ENCODE data around the gene ASPDH. TPM values are rescaled to one million over a fixed set of nuclear protein-coding genes. Genes with fewer than 3 reads are reported as not detected.

The ASPDH gene
- total and polyA plus RNA-seq, 2 donors (not counting 3 experiments of a cell fraction or from before 2014, with no cell fraction given) = not detected

- H2AFZ ChIP-seq (ENCODE audit: low read depth, low read length) = no peak overlapping the region
- no peaks in the 10 kb centered on the region for H3K27me3 ChIP-seq (ENCODE audit: control insufficient read depth in 2 of 2, insufficient read depth in 2 of 2, low read length in 2 of 2)
- no peaks in the 10 kb centered on the region for H4K20me1 ChIP-seq (replicated peaks; ENCODE audit: control insufficient read depth, extremely low read depth, insufficient read depth, low read length)
- intact Hi-C loops (cut with micrococcal nuclease) (no loop called here), dilution Hi-C loops (cut with MboI; ENCODE audit: extremely low pct_ligation_motif_present, low sequenced_read_pairs) (no loop called here)
- H3K9ac ChIP-seq (replicated peaks; ENCODE audit: extremely low read depth, insufficient read depth, low read length) = no peak overlapping the region
- H3K4me3 ChIP-seq (replicated peaks in 1 of 3; ENCODE audit: insufficient read depth in 1 of 3, low read depth in 1 of 3, low read length in 3 of 3) = no peak overlapping the region
- TF ChIP-seq FOS (IDR thresholded peaks at IDR 0.05; ENCODE audit: borderline replicate concordance, insufficient read depth, low read length) (no peak), POLR2AphosphoS5 (IDR thresholded peaks at IDR 0.05; ENCODE audit: insufficient read depth, low read depth, low read length) (no peak), POLR2A (IDR thresholded peaks at IDR 0.05; ENCODE audit: low read depth, low read length) (no peak), MYC (IDR thresholded peaks at IDR 0.05; ENCODE audit: low read depth, low read length) (no peak)
- TF ChIP-seq, protein P1, sequence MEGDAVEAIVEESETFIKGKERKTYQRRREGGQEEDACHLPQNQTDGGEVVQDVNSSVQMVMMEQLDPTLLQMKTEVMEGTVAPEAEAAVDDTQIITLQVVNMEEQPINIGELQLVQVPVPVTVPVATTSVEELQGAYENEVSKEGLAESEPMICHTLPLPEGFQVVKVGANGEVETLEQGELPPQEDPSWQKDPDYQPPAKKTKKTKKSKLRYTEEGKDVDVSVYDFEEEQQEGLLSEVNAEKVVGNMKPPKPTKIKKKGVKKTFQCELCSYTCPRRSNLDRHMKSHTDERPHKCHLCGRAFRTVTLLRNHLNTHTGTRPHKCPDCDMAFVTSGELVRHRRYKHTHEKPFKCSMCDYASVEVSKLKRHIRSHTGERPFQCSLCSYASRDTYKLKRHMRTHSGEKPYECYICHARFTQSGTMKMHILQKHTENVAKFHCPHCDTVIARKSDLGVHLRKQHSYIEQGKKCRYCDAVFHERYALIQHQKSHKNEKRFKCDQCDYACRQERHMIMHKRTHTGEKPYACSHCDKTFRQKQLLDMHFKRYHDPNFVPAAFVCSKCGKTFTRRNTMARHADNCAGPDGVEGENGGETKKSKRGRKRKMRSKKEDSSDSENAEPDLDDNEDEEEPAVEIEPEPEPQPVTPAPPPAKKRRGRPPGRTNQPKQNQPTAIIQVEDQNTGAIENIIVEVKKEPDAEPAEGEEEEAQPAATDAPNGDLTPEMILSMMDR (IDR thresholded peaks at IDR 0.05; ENCODE audit: extremely low read depth in 1 of 2, insufficient read depth in 1 of 2, low read depth in 1 of 2, low read length in 2 of 2) = no peak
- H3K27ac ChIP-seq (ENCODE audit: insufficient read depth, low read depth, low read length) = no peak overlapping the region
- FAIRE-seq (no peak), DNase-seq (ENCODE audit: low read depth, low spot score) (no peak)
- H3K4me1 ChIP-seq (ENCODE audit: control insufficient read depth, extremely low read depth, insufficient read depth, low read length) = peaks cover 5% of the 10 kb centered on the region
- ChIA-PET CTCF (interaction anchor here (1.5 kb wide), 1 partner anchor 22 kb away, joined by 3 read pairs; no protein-coding TSS in a partner anchor), POLR2A (no interaction called here)
- no peaks in the 10 kb centered on the region for H3K9me1 ChIP-seq (replicated peaks; ENCODE audit: control insufficient read depth, extremely low read depth, insufficient read depth, low read length)
- H3K79me2 ChIP-seq (ENCODE audit: control insufficient read depth, insufficient read depth, low read length) = no peaks in the 10 kb centered on the region
- BruUV-seq (replicated peaks) = no TSS peak
- no peaks in the 10 kb centered on the region for H3K9me3 ChIP-seq (replicated peaks; ENCODE audit: control insufficient read depth, insufficient read depth, low read length)
- H3K36me3 ChIP-seq (ENCODE audit: control insufficient read depth in 2 of 2, extremely low read depth in 1 of 2, insufficient read depth in 2 of 2, low read length in 2 of 2) = no peaks in the 10 kb centered on the region
- H3K4me2 ChIP-seq (ENCODE audit: insufficient read depth, low read length) = no peak overlapping the region
Observed at GRCh38 chr19:50515168-50515561, 1.5 kb upstream of the ASPDH start.

Data from endothelial cell of umbilical vein (primary cell).